Natural killer cell (primary cell): ENCODE measurements around the gene ANGPTL2. TPM values are rescaled to one million over a fixed set of nuclear protein-coding genes. Genes with fewer than 3 reads are reported as not detected.

ENCODE experiments used
- ATAC-seq, 3 donors: fragments of 150-1000 bp in 2 of 3; fragments of 200-7000 bp in 1 of 3; cut with Tn5 transposase; 1 replicate in 1 of 3; 2 replicates in 2 of 3; pipeline ENCODE4 v1.10.0; 2021; ENCODE audit warnings: mild to moderate bottlenecking in 2 of 3, moderate library complexity in 2 of 3
- DNase-seq, 2 donors: peaks; one replicate each; pipeline versions ENCODE4 v3.0.0 to v3.0.0-alpha.2; 2013 to 2021; ENCODE audit warnings: mixed read lengths in 1 of 2
- H3K27ac ChIP-seq: one replicate; pipeline ENCODE4 v1.5.1; 2013; ENCODE audit warnings: mild to moderate bottlenecking, low read length
- H3K27me3 ChIP-seq: one replicate; pipeline ENCODE4 v1.6.1; 2013; ENCODE audit warnings: low read length; ENCODE audit not compliant: control insufficient read depth, insufficient read depth
- H3K36me3 ChIP-seq: one replicate; pipeline ENCODE4 v1.6.1; 2013; ENCODE audit warnings: low read length; ENCODE audit not compliant: control insufficient read depth, insufficient read depth
- H3K4me1 ChIP-seq: one replicate; pipeline ENCODE4 v1.6.1; 2013; ENCODE audit warnings: low read length; ENCODE audit not compliant: control insufficient read depth, insufficient read depth
- H3K4me3 ChIP-seq: one replicate; pipeline ENCODE4 v1.5.1; 2013; ENCODE audit warnings: low read length
- H3K9me3 ChIP-seq: one replicate; pipeline ENCODE4 v1.6.1; 2013; ENCODE audit warnings: low read length; ENCODE audit not compliant: control insufficient read depth, insufficient read depth
- H3K27ac Mint-ChIP-seq, 2 donors: one replicate each; pipeline ENCODE4 v1.8.0; 2022; ENCODE audit warnings: mild to moderate bottlenecking in 2 of 2, mixed read lengths in 2 of 2, moderate library complexity in 1 of 2
- H3K27me3 Mint-ChIP-seq, 2 donors: one replicate each; pipeline ENCODE4 v1.8.0; 2022; ENCODE audit warnings: low read depth in 2 of 2, mixed read lengths in 2 of 2
- H3K36me3 Mint-ChIP-seq: one replicate; pipeline ENCODE4 v1.8.0; 2022; ENCODE audit warnings: mixed read lengths
- H3K4me1 Mint-ChIP-seq, 2 donors: one replicate each; pipeline ENCODE4 v1.8.0; 2022; ENCODE audit warnings: mixed read lengths in 2 of 2
- H3K4me3 Mint-ChIP-seq: one replicate; pipeline ENCODE4 v1.8.0; 2022; ENCODE audit warnings: mild to moderate bottlenecking, moderate library complexity, mixed read lengths
- H3K9me3 Mint-ChIP-seq, 2 donors: one replicate each; pipeline ENCODE4 v1.8.0; 2022; ENCODE audit warnings: mixed read lengths in 2 of 2
- CTCF ChIP-seq: fragments of 200-600 bp; IDR thresholded peaks from one replicate; pipeline ENCODE4 v1.8.0; 2022; ENCODE audit warnings: antibody characterized with exemption
- WGBS: methylation state at CpG from one replicate; pipeline ENCODE4 v1.1.7; 2013; ENCODE audit warnings: missing lambda C conversion rate; ENCODE audit not compliant: insufficient coverage; 5-methylcytosine and 5-hydroxymethylcytosine counted together
- intact Hi-C: fragments of 100-400 bp; cut with micrococcal nuclease; formaldehyde crosslinking; loops from one replicate; pipeline ENCODE4 v1.14.2; 2022
- total RNA-seq, 4 donors: library from RNA; stranded (reverse); fragments of 120-200 nt in 1 of 4; gene quantifications; one replicate each; pipeline versions ENCODE4 v1.2.3 to v1.2.4, GENCODE V29; 2013 to 2022

ANGPTL2 gene
- total RNA-seq, 3 donors from 2014 or later (not counting 1 experiment from before 2014, with no cell fraction given) = not detected

- DNase-seq = no peak
- Histone ChIP-seq H3K9me3 (no peaks in the 10 kb centered on the region), H3K4me1 (peaks cover 17% of the 10 kb centered on the region), H3K36me3 (no peaks in the 10 kb centered on the region), H3K27me3 (peaks cover 8% of the 10 kb centered on the region), H3K27ac (no peak overlapping the region), H3K4me3 (no peak overlapping the region)
- H3K4me1 Mint-ChIP-seq = peaks cover 8 to 25% of the 10 kb centered on the region in 2 donors
- H3K9me3 Mint-ChIP-seq = no peaks in the 10 kb centered on the region
- no peak for ATAC-seq
- intact Hi-C loops = no loop called here
- H3K4me3 Mint-ChIP-seq = no peak overlapping the region
- no peak for TF ChIP-seq CTCF
- no peak overlapping the region for H3K27ac Mint-ChIP-seq
- H3K27me3 Mint-ChIP-seq = peaks cover 17 to 25% of the 10 kb centered on the region in 2 donors
- WGBS = 85% methylated on average over 4 of the region's 4 CpGs
- no peaks in the 10 kb centered on the region for H3K36me3 Mint-ChIP-seq
Observed at GRCh38 chr9:127117801-127118200, 4.6 kb downstream of the ANGPTL2 start.

GRCh38 chr9:127116957-127117356, 5.5 kb downstream of the ANGPTL2 start:
- Mint-ChIP-seq H3K27ac (peak overlapping the region in 1 of 2 donors; percentile 42), H3K36me3 (no peaks in the 10 kb centered on the region), H3K9me3 (no peaks in the 10 kb centered on the region), H3K4me3 (no peak overlapping the region), H3K27me3 (peaks cover 10 to 20% of the 10 kb centered on the region in 2 donors), H3K4me1 (peaks cover 8 to 17% of the 10 kb centered on the region in 2 donors)
- Histone ChIP-seq H3K4me3 (no peak overlapping the region), H3K4me1 (peaks cover 9% of the 10 kb centered on the region), H3K9me3 (no peaks in the 10 kb centered on the region), H3K27me3 (peaks cover 2% of the 10 kb centered on the region), H3K36me3 (no peaks in the 10 kb centered on the region), H3K27ac (no peak overlapping the region)
- ATAC-seq = no peak
- no peak for TF ChIP-seq CTCF
- intact Hi-C loops = no loop called here
- DNase-seq = no peak
- WGBS = 67% methylated on average over 2 of the region's 2 CpGs

GRCh38 chr9:127116088-127116726, 6.2 kb downstream of the ANGPTL2 start:
- no peaks in the 10 kb centered on the region for H3K36me3 ChIP-seq
- WGBS = 81% methylated on average over 6 of the region's 6 CpGs
- Mint-ChIP-seq H3K27ac (no peak overlapping the region), H3K4me3 (no peak overlapping the region), H3K4me1 (peaks cover 8 to 14% of the 10 kb centered on the region in 2 donors), H3K36me3 (no peaks in the 10 kb centered on the region), H3K27me3 (peaks cover 3 to 13% of the 10 kb centered on the region in 2 donors), H3K9me3 (no peaks in the 10 kb centered on the region)
- no peaks in the 10 kb centered on the region for H3K9me3 ChIP-seq
- H3K27me3 ChIP-seq = no peaks in the 10 kb centered on the region
- no peak overlapping the region for H3K27ac ChIP-seq
- ATAC-seq = no peak
- DNase-seq = no peak
- TF ChIP-seq CTCF = no peak
- intact Hi-C loops = no loop called here
- peaks cover 7% of the 10 kb centered on the region for H3K4me1 ChIP-seq
- no peak overlapping the region for H3K4me3 ChIP-seq

- no peak overlapping the region for H3K4me3 Mint-ChIP-seq
- peaks cover 0 to 12% of the 10 kb centered on the region in 2 donors for H3K27me3 Mint-ChIP-seq
Observed at GRCh38 chr9:127114606-127115005, 7.8 kb downstream of the ANGPTL2 start.

More at GRCh38 chr9:127114606-127115005, 7.8 kb downstream of the ANGPTL2 start:
- Mint-ChIP-seq H3K4me1 (peaks cover 8 to 17% of the 10 kb centered on the region in 2 donors), H3K36me3 (no peaks in the 10 kb centered on the region), H3K27ac (no peak overlapping the region), H3K9me3 (no peaks in the 10 kb centered on the region)
- H3K4me1 ChIP-seq = peaks cover 7% of the 10 kb centered on the region
- no peak overlapping the region for H3K27ac ChIP-seq
- DNase-seq (no peak), ATAC-seq (no peak)
- H3K36me3 ChIP-seq = no peaks in the 10 kb centered on the region
- WGBS = 92% methylated on average over 5 of the region's 5 CpGs
- intact Hi-C loops = no loop called here
- no peak overlapping the region for H3K4me3 ChIP-seq
- H3K9me3 ChIP-seq = no peaks in the 10 kb centered on the region
- H3K27me3 ChIP-seq = no peaks in the 10 kb centered on the region
- no peak for TF ChIP-seq CTCF
